Glutamatergic neuron (in vitro differentiated cells): Measurements from ENCODE around the gene GUCA2B. TPM values are rescaled to one million over a fixed set of nuclear protein-coding genes. Genes with fewer than 3 reads are reported as not detected.
A peak's percentile ranks its signal among the peaks of the same experiment; 100 is the strongest.

Experiments
- DNase-seq: peaks from one replicate; pipeline ENCODE4 v3.0.0; 2022
- H3K27ac Mint-ChIP-seq: one replicate; pipeline ENCODE4 v1.8.0; 2020; ENCODE audit warnings: mild to moderate bottlenecking, mixed read lengths, inconsistent platforms; ENCODE audit not compliant: unreplicated experiment
- H3K27me3 Mint-ChIP-seq: one replicate; pipeline ENCODE4 v1.8.0; 2020; ENCODE audit warnings: mild to moderate bottlenecking, moderate library complexity, mixed read lengths, inconsistent platforms; ENCODE audit not compliant: unreplicated experiment
- H3K36me3 Mint-ChIP-seq: one replicate; pipeline ENCODE4 v1.8.0; 2020; ENCODE audit warnings: mild to moderate bottlenecking, mixed read lengths, inconsistent platforms; ENCODE audit not compliant: unreplicated experiment
- H3K4me1 Mint-ChIP-seq: one replicate; pipeline ENCODE4 v1.8.0; 2020; ENCODE audit warnings: mild to moderate bottlenecking, low read depth, mixed read lengths, inconsistent platforms; ENCODE audit not compliant: unreplicated experiment
- H3K4me3 Mint-ChIP-seq: one replicate; pipeline ENCODE4 v1.8.0; 2020; ENCODE audit warnings: mild to moderate bottlenecking, mixed read lengths, inconsistent platforms; ENCODE audit not compliant: unreplicated experiment
- H3K9me3 Mint-ChIP-seq: one replicate; pipeline ENCODE4 v1.8.0; 2020; ENCODE audit warnings: mild to moderate bottlenecking, moderate library complexity, mixed read lengths, inconsistent platforms; ENCODE audit not compliant: unreplicated experiment
- total RNA-seq: library from RNA; stranded (reverse); fragmentation: NEBNext Ultra II Directional; extraction: Animal tissue kit (Norgen Biotek cat#: 25700); gene quantifications from one replicate; pipeline ENCODE4 v1.2.1, GENCODE V29; 2021; ENCODE audit not compliant: unreplicated experiment
- TF ChIP-seq, protein P1 (sequence below): fragments of 200-600 bp; sonication (generic); IDR thresholded peaks from one replicate; pipeline ENCODE4 v1.5.0; 2021; ENCODE audit not compliant: partially characterized antibody, unreplicated experiment

Gene GUCA2B
- total RNA-seq, 1 donor from 2014 or later: not detected

DNA sequence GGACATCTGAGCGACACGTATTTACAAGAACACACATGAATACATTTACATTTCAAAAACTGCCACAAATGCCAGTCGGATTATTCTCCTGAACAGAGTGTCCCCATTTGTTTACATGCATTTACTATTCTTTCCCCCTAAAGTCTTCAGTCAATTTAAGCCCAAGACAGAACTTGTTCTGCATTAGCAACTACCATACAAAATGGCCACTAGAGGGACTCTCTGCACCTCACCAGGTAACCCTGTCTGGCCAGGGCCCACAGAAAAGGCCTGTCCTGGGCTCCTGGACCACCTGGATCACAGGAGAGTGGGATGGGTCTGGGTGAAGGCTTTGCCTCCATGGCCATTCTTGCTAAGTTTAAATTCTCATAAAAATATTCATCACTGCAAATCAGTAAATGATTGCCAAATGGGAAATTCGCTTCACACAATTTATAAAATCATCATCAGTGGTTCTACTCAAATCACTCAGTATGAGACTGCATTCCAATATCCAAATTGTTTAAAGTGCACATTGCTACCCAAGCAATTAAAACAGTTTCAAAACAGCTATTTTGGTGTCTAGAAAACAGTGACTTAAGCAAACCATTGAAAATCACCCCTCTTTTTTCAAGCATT is 23.8 kb downstream of the GUCA2B start:
- DNase-seq: no peak
- Mint-ChIP-seq H3K36me3 (no peaks in the 10 kb centered on the region), H3K4me3 (no peak overlapping the region)

DNA sequence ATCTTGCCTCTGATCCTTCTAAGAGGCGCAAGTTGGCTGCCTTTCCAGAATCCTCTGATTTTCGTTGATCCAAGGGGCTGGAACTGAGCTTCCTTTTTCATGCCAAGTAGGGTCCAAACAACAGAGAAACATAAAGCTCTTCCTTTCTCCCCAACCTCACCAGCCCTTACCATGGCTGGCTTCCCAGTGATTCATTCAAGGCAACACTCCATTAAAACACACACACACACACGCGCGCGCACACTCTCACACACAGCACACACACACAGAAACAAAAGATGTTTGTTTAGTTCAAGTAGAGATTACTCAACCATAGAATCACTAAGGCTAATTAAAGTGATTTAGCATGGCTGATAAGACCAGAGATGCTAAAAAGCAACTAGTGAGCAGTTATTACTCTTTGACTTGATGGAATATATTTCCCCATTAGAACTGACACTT is 24.4 kb downstream of the GUCA2B start:
- no peak overlapping the region for H3K27ac Mint-ChIP-seq
- no peak for DNase-seq
- H3K4me1 Mint-ChIP-seq: no peaks in the 10 kb centered on the region
- TF ChIP-seq, protein P1, sequence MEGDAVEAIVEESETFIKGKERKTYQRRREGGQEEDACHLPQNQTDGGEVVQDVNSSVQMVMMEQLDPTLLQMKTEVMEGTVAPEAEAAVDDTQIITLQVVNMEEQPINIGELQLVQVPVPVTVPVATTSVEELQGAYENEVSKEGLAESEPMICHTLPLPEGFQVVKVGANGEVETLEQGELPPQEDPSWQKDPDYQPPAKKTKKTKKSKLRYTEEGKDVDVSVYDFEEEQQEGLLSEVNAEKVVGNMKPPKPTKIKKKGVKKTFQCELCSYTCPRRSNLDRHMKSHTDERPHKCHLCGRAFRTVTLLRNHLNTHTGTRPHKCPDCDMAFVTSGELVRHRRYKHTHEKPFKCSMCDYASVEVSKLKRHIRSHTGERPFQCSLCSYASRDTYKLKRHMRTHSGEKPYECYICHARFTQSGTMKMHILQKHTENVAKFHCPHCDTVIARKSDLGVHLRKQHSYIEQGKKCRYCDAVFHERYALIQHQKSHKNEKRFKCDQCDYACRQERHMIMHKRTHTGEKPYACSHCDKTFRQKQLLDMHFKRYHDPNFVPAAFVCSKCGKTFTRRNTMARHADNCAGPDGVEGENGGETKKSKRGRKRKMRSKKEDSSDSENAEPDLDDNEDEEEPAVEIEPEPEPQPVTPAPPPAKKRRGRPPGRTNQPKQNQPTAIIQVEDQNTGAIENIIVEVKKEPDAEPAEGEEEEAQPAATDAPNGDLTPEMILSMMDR: no peak
- H3K36me3 Mint-ChIP-seq: no peaks in the 10 kb centered on the region
- no peaks in the 10 kb centered on the region for H3K9me3 Mint-ChIP-seq
- no peaks in the 10 kb centered on the region for H3K27me3 Mint-ChIP-seq
- H3K4me3 Mint-ChIP-seq: no peak overlapping the region

More for the DNA sequence above, 23.8 kb downstream of the GUCA2B start:
- Mint-ChIP-seq H3K27ac (no peak overlapping the region), H3K4me1 (peaks cover 4% of the 10 kb centered on the region), H3K27me3 (peaks cover 3% of the 10 kb centered on the region), H3K9me3 (peaks cover 3% of the 10 kb centered on the region)
- TF ChIP-seq, protein P1: peak; percentile 89

DNA sequence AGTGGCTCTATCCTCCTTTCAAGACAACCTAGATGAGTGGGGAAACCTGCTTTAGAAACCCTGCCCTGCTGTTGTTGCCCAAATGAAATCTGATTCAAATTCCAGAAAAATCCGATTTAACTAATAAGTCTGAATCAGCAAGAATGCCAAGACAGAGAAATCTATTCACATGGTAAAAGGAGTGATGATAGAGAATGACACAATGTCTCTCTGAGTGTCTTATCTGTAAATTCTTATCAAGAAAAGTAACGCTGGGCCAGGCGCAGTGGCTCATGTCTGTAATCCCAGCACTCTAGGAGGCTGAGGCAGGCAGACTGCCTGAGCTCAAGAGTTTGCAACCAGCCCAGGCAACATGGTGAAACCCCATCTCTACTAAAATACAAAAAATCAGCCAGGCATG is 25.0 kb downstream of the GUCA2B start:
- no peak overlapping the region for H3K27ac Mint-ChIP-seq
- H3K4me3 Mint-ChIP-seq: no peak overlapping the region
- peaks cover 2% of the 10 kb centered on the region for H3K27me3 Mint-ChIP-seq
- TF ChIP-seq, protein P1: no peak
- no peak for DNase-seq
- H3K9me3 Mint-ChIP-seq: no peaks in the 10 kb centered on the region
- H3K36me3 Mint-ChIP-seq: no peaks in the 10 kb centered on the region
- no peaks in the 10 kb centered on the region for H3K4me1 Mint-ChIP-seq

DNA sequence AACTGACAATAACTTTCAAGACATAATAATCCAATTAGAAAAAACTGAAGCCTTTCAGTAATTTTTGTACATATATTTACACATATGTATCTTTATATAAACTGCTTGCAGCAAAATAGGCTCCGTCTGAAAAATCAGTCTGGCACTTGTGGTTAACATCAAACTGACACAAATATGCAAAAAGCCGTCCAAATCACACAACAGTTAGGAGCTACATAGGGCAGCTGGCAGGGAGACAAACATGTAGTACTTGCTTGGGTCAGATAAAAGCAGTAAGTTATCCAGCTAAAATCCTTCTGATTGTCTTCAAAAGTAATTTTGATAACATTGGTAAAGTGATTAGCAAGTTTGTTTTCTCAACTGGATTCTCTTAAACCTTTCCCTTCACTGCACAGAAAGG is 26.1 kb downstream of the GUCA2B start:
- Mint-ChIP-seq H3K36me3 (no peaks in the 10 kb centered on the region), H3K27ac (no peak overlapping the region), H3K27me3 (peaks cover 2% of the 10 kb centered on the region), H3K4me1 (no peaks in the 10 kb centered on the region), H3K9me3 (no peaks in the 10 kb centered on the region), H3K4me3 (no peak overlapping the region)
- no peak for DNase-seq
- TF ChIP-seq, protein P1: no peak

DNA sequence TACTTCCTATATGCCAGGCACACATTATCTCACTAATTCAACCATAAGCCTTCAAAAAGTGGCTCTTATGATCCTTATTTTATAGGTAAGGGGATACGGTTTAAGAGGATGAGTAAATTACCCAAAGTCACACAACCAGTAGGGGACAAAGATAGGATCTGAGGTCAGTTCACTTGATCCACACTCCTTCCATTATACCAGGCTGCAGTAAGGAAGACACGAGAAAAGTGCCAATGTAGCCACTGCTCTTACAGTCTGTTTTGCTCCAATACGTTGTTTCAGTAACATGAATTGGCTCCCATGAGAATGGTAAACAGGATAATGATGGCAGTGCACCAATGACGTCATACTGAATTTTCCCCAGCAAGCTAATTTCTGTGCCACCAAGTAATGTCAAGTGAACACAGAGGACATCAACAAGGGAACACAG is 26.7 kb downstream of the GUCA2B start:
- Mint-ChIP-seq H3K4me1 (no peaks in the 10 kb centered on the region), H3K4me3 (no peak overlapping the region), H3K36me3 (no peaks in the 10 kb centered on the region), H3K9me3 (no peaks in the 10 kb centered on the region), H3K27ac (peak overlapping the region; percentile 15), H3K27me3 (peaks cover 2% of the 10 kb centered on the region)
- no peak for DNase-seq
- TF ChIP-seq, protein P1: no peak
